ENCODE measurements around the gene ESPN.
"Not testable (repeated sequence)": the region's sequence is repeated elsewhere in the genome, so short reads cannot be mapped to it uniquely, and the experiment has no call there.

ESPN gene

GRCh38 chr1:6486433-6487011, 61.9 kb downstream of the ESPN start:
- no peak for DNase-seq

GRCh38 chr1:6487804-6488484, 63.4 kb downstream of the ESPN start:
- no peak for DNase-seq

GRCh38 chr1:6488602-6489382, 64.2 kb downstream of the ESPN start:
- DNase-seq: no peak

GRCh38 chr1:6489383-6489765, 64.8 kb downstream of the ESPN start:
- no peak for DNase-seq

- DNase-seq: no peak
These were observed 65.2 kb downstream of the ESPN start for GRCh38 chr1:6489799-6490180.

- DNase-seq: no peak
These were observed 65.9 kb downstream of the ESPN start for GRCh38 chr1:6490181-6491080.

- DNase-seq: no peak
These were observed 66.5 kb downstream of the ESPN start for GRCh38 chr1:6491081-6491449.

GRCh38 chr1:6491480-6491962, 66.9 kb downstream of the ESPN start, which contains the start of gene PLEKHG5:
TSS of gene PLEKHG5 (minus strand) at chr1:6491667. CDS start at chr1:6477571, 14,096 bp downstream.
- no peak for DNase-seq

- DNase-seq: no peak
These were observed 67.4 kb downstream of the ESPN start for GRCh38 chr1:6491966-6492365.

- not testable (repeated sequence) for DNase-seq
These were observed 69.3 kb downstream of the ESPN start for GRCh38 chr1:6493834-6494223.

- DNase-seq: no peak
These were observed 70.1 kb downstream of the ESPN start for GRCh38 chr1:6494627-6495026.

GRCh38 chr1:6495041-6495441, 70.5 kb downstream of the ESPN start:
- no peak for DNase-seq

- DNase-seq: no peak
These were observed 71.2 kb downstream of the ESPN start for GRCh38 chr1:6495540-6496364.

GRCh38 chr1:6496365-6496721, 71.8 kb downstream of the ESPN start:
- no peak for DNase-seq

- DNase-seq: no peak
These were observed 72.3 kb downstream of the ESPN start for GRCh38 chr1:6496890-6497214.

GRCh38 chr1:6497215-6497866, 72.8 kb downstream of the ESPN start:
- no peak for DNase-seq

- DNase-seq: no peak
These were observed 73.4 kb downstream of the ESPN start for GRCh38 chr1:6497867-6498575.

- no peak for DNase-seq
These were observed 74.1 kb downstream of the ESPN start for GRCh38 chr1:6498576-6499111.

- DNase-seq: no peak
These were observed 74.7 kb downstream of the ESPN start for GRCh38 chr1:6499296-6499695.

- no peak for DNase-seq
These were observed 76.1 kb downstream of the ESPN start for GRCh38 chr1:6500544-6501278.

All from NCI-H1436 treated with DMSO at 0.1 percent for 48 hours (cell line).